OCI-LY1 (cell line): ENCODE results near the gene COL26A1.

Experiments
- CTCF ChIP-seq: fragments of 200-600 bp; sonication (generic), shearing (Covaris generic); IDR thresholded peaks from 2 replicates; pipeline ENCODE4 v1.5.1; 2017; ENCODE audit warnings: mild to moderate bottlenecking, antibody characterized with exemption, low read length, moderate library complexity, mixed read lengths
- EZH2 ChIP-seq: fragments of 200-600 bp; sonication (generic), shearing (Covaris generic); IDR thresholded peaks from 2 replicates; pipeline ENCODE4 v1.8.0; 2017; ENCODE audit warnings: borderline replicate concordance, mixed run types, mild to moderate bottlenecking, antibody characterized with exemption, low read length, moderate library complexity, mixed read lengths

GRCh38 chr7:101582971-101583370 is 220.3 kb downstream of the COL26A1 start:
- no peak for TF ChIP-seq CTCF
- no peak for TF ChIP-seq EZH2
